Measurements from ENCODE around the gene TMEM42. TPM values are rescaled to one million over a fixed set of nuclear protein-coding genes. Genes with fewer than 3 reads are reported as not detected.
"Not testable (repeated sequence)": the region's sequence is repeated elsewhere in the genome, so short reads cannot be mapped to it uniquely, and the experiment has no call there.

TMEM42 gene
- 8.1 TPM for total RNA-seq
- long read RNA-seq, transcript TMEM42-201 (3 exons, 1,026 nt), result major isoform, 11 of 15 reads
- long read RNA-seq, partial matches to known transcripts, result 0 of 15 reads
- long read RNA-seq, other reads (novel, unspliced or antisense), result 4 of 15 reads

GRCh38 chr3:44861412-44862225, at the start of gene TMEM42:
Gene TMEM42 (plus strand): TSS chr3:44861912. CDS start chr3:44861925, 13 bp downstream.
- DNase-seq (ENCODE audit: low spot score), result peak; percentile 98

- DNase-seq (ENCODE audit: low spot score), result no peak
These were observed 47.0 kb upstream of the TMEM42 start for GRCh38 chr3:44814751-44815150.

- not testable (repeated sequence) for DNase-seq (ENCODE audit: low spot score)
These were observed 45.4 kb upstream of the TMEM42 start for GRCh38 chr3:44816334-44816733.

GRCh38 chr3:44821206-44821605, 40.5 kb upstream of the TMEM42 start:
- DNase-seq (ENCODE audit: low spot score), result not testable (repeated sequence)

- DNase-seq (ENCODE audit: low spot score), result no peak
These were observed 36.3 kb upstream of the TMEM42 start for GRCh38 chr3:44825264-44825925.

GRCh38 chr3:44827196-44827595, 34.5 kb upstream of the TMEM42 start:
- DNase-seq (ENCODE audit: low spot score), result no peak

- DNase-seq (ENCODE audit: low spot score), result no peak
These were observed 30.5 kb upstream of the TMEM42 start for GRCh38 chr3:44831232-44831631.

- DNase-seq (ENCODE audit: low spot score), result no peak
These were observed 29.7 kb upstream of the TMEM42 start for GRCh38 chr3:44832032-44832431.

- DNase-seq (ENCODE audit: low spot score), result no peak
These were observed 28.7 kb upstream of the TMEM42 start for GRCh38 chr3:44832965-44833364.

GRCh38 chr3:44833394-44833793, 28.3 kb upstream of the TMEM42 start:
- DNase-seq (ENCODE audit: low spot score), result no peak

GRCh38 chr3:44835684-44836083, 26.0 kb upstream of the TMEM42 start:
- DNase-seq (ENCODE audit: low spot score), result no peak

- no peak for DNase-seq (ENCODE audit: low spot score)
These were observed 19.3 kb upstream of the TMEM42 start for GRCh38 chr3:44842376-44842775.

GRCh38 chr3:44845528-44846520, 15.9 kb upstream of the TMEM42 start:
- DNase-seq (ENCODE audit: low spot score), result no peak

- DNase-seq (ENCODE audit: low spot score), result no peak
These were observed 13.1 kb upstream of the TMEM42 start for GRCh38 chr3:44848634-44849033.

GRCh38 chr3:44856663-44857062, 5.0 kb upstream of the TMEM42 start:
- not testable (repeated sequence) for DNase-seq (ENCODE audit: low spot score)

- no peak for DNase-seq (ENCODE audit: low spot score)
These were observed 1.6 kb upstream of the TMEM42 start for GRCh38 chr3:44860117-44860516.

- DNase-seq (ENCODE audit: low spot score), result no peak
These were observed 520 bp downstream of the TMEM42 start for GRCh38 chr3:44862226-44862637.

GRCh38 chr3:44865272-44866035, 3.7 kb downstream of the TMEM42 start:
- no peak for DNase-seq (ENCODE audit: low spot score)

GRCh38 chr3:44867421-44868111, 5.9 kb downstream of the TMEM42 start:
- no peak for DNase-seq (ENCODE audit: low spot score)

Measured in mesenteric fat pad (tissue), 1 donor.